Calu3 (cell line): ENCODE data around the gene PLEKHG3. TPM values are rescaled to one million over a fixed set of nuclear protein-coding genes. Genes with fewer than 3 reads are reported as not detected.

Experiments
- BruUV-seq: library from RNA; stranded (reverse); fragments of 400-500 nt; replicated peaks from 2 replicates; lab custom pipeline; 2021; lab: Mats Ljungman, UMichigan
- CTCF ChIA-PET: fragments of 300-600 bp; sonication (Branson Sonifier 250); formaldehyde crosslinking; loops from one replicate; lab custom pipeline; 2022; ENCODE audit warnings: antibody characterized with exemption; lab: Charles Lee
- DNase-seq: peaks from one replicate; pipeline ENCODE4 v3.0.0; 2022
- H3K27ac Mint-ChIP-seq: one replicate; pipeline ENCODE4 v1.8.0; 2022; ENCODE audit warnings: mixed read lengths; ENCODE audit not compliant: unreplicated experiment
- H3K27me3 Mint-ChIP-seq: one replicate; pipeline ENCODE4 v1.8.0; 2022; ENCODE audit warnings: mixed read lengths; ENCODE audit not compliant: unreplicated experiment
- H3K36me3 Mint-ChIP-seq: one replicate; pipeline ENCODE4 v1.8.0; 2022; ENCODE audit warnings: mild to moderate bottlenecking, moderate library complexity, mixed read lengths; ENCODE audit not compliant: insufficient read depth, unreplicated experiment
- H3K4me1 Mint-ChIP-seq: one replicate; pipeline ENCODE4 v1.8.0; 2022; ENCODE audit warnings: mild to moderate bottlenecking, low read depth, mixed read lengths; ENCODE audit not compliant: unreplicated experiment
- H3K4me3 Mint-ChIP-seq: one replicate; pipeline ENCODE4 v1.8.0; 2022; ENCODE audit warnings: mild to moderate bottlenecking, low read depth, moderate library complexity, mixed read lengths; ENCODE audit not compliant: unreplicated experiment
- H3K9me3 Mint-ChIP-seq: one replicate; pipeline ENCODE4 v1.8.0; 2022; ENCODE audit warnings: low read depth, mixed read lengths; ENCODE audit not compliant: unreplicated experiment
- CTCF ChIP-seq: fragments of 200-600 bp; IDR thresholded peaks from one replicate; pipeline ENCODE4 v1.8.0; 2022; ENCODE audit warnings: antibody characterized with exemption; ENCODE audit not compliant: unreplicated experiment
- intact Hi-C: fragments of 100-400 bp; cut with micrococcal nuclease; formaldehyde crosslinking; loops from one replicate; pipeline ENCODE4 v1.10.0; 2022; ENCODE audit not compliant: unreplicated experiment
- total RNA-seq: library from RNA; stranded (reverse); gene quantifications from 2 replicates; pipeline ENCODE4 v1.2.3, GENCODE V29; 2022

PLEKHG3 gene
- total RNA-seq, 1 experiment from 2014 or later: 39.0 TPM

GRCh38 chr14:64723691-64724577, 19.7 kb downstream of the PLEKHG3 start:
- no peak for DNase-seq
- H3K4me1 Mint-ChIP-seq: peaks cover 59% of the 10 kb centered on the region
- no peak for TF ChIP-seq CTCF
- no peak overlapping the region for H3K4me3 Mint-ChIP-seq
- no peaks in the 10 kb centered on the region for H3K27me3 Mint-ChIP-seq
- intact Hi-C loops: no loop called here
- H3K9me3 Mint-ChIP-seq: no peaks in the 10 kb centered on the region
- H3K27ac Mint-ChIP-seq: no peak overlapping the region
- H3K36me3 Mint-ChIP-seq: peaks cover 17% of the 10 kb centered on the region
- CTCF ChIA-PET: interaction anchor here (1.3 kb wide), 1 partner anchor 7 kb away, joined by 3 read pairs; no protein-coding TSS in a partner anchor
- no TSS peak for BruUV-seq

- CTCF ChIA-PET: interaction anchor here (0.9 to 1.3 kb wide), 2 partner anchors 8 to 26 kb away, joined by 3 read pairs; no protein-coding TSS in a partner anchor
- intact Hi-C loops: no loop called here
- no peak overlapping the region for H3K4me3 Mint-ChIP-seq
- DNase-seq: no peak
- BruUV-seq: no TSS peak
- H3K36me3 Mint-ChIP-seq: peaks cover 16% of the 10 kb centered on the region
- TF ChIP-seq CTCF: no peak
- no peak overlapping the region for H3K27ac Mint-ChIP-seq
- H3K27me3 Mint-ChIP-seq: no peaks in the 10 kb centered on the region
- no peaks in the 10 kb centered on the region for H3K9me3 Mint-ChIP-seq
- peaks cover 56% of the 10 kb centered on the region for H3K4me1 Mint-ChIP-seq
These were observed 20.3 kb downstream of the PLEKHG3 start for GRCh38 chr14:64724578-64724930.

GRCh38 chr14:64725261-64725815, 21.1 kb downstream of the PLEKHG3 start:
- CTCF ChIA-PET: interaction anchor here (0.9 to 1.3 kb wide), 5 partner anchors 9 to 37 kb away, joined by 3 to 4 read pairs (median 3); no protein-coding TSS in a partner anchor
- H3K4me3 Mint-ChIP-seq: no peak overlapping the region
- BruUV-seq: no TSS peak
- DNase-seq: no peak
- intact Hi-C loops: loop anchor here (5.0 kb wide), 1 partner anchor 37 kb away; no protein-coding TSS in a partner anchor
- peaks cover 49% of the 10 kb centered on the region for H3K4me1 Mint-ChIP-seq
- H3K9me3 Mint-ChIP-seq: no peaks in the 10 kb centered on the region
- peak overlapping the region; percentile 69 for H3K27ac Mint-ChIP-seq
- TF ChIP-seq CTCF: no peak
- H3K36me3 Mint-ChIP-seq: peaks cover 11% of the 10 kb centered on the region
- no peaks in the 10 kb centered on the region for H3K27me3 Mint-ChIP-seq

GRCh38 chr14:64725879-64726584, 21.8 kb downstream of the PLEKHG3 start:
- peaks cover 9% of the 10 kb centered on the region for H3K36me3 Mint-ChIP-seq
- H3K27me3 Mint-ChIP-seq: no peaks in the 10 kb centered on the region
- DNase-seq: no peak
- no peaks in the 10 kb centered on the region for H3K9me3 Mint-ChIP-seq
- peaks cover 42% of the 10 kb centered on the region for H3K4me1 Mint-ChIP-seq
- intact Hi-C loops: loop anchor here (5.0 kb wide), 1 partner anchor 36 kb away; no protein-coding TSS in a partner anchor
- peak overlapping the region; percentile 69 for H3K27ac Mint-ChIP-seq
- no peak for TF ChIP-seq CTCF
- CTCF ChIA-PET: interaction anchor here (0.6 to 1.3 kb wide), 8 partner anchors 9 to 575 kb away, joined by 3 to 5 read pairs (median 4); no protein-coding TSS in a partner anchor
- BruUV-seq: no TSS peak
- peak overlapping the region; percentile 19 for H3K4me3 Mint-ChIP-seq
